GM10847 (cell line): Measurements from ENCODE around the gene NR1I3.
A peak's percentile ranks its signal among the peaks of the same experiment; 100 is the strongest.

ENCODE experiments used
- POLR2A ChIP-seq: IDR thresholded peaks from 2 replicates; pipeline ENCODE4 v1.6.1; 2011; ENCODE audit not compliant: insufficient read length; ENCODE audit errors: extremely low read depth

The NR1I3 gene

GRCh38 chr1:161201836-161202712 lies 35.9 kb downstream of the NR1I3 start, which contains the start of gene NDUFS2:
Gene NDUFS2, plus strand, starts transcription at chr1:161202367. Its CDS starts 19 bp downstream, at chr1:161202386.
- TF ChIP-seq POLR2A, result peak; percentile 83

- no peak for TF ChIP-seq POLR2A
These were observed 36.8 kb downstream of the NR1I3 start for GRCh38 chr1:161200992-161201835.

- no peak for TF ChIP-seq POLR2A
These were observed 37.5 kb downstream of the NR1I3 start for GRCh38 chr1:161200421-161200991.

GRCh38 chr1:161199506-161200139 lies 38.4 kb downstream of the NR1I3 start:
- no peak for TF ChIP-seq POLR2A

- no peak for TF ChIP-seq POLR2A
These were observed 39.0 kb downstream of the NR1I3 start, which contains the start of gene ADAMTS4 for GRCh38 chr1:161198897-161199431. Gene ADAMTS4, minus strand, starts transcription at chr1:161199054. Its CDS starts 427 bp downstream, at chr1:161198627.

GRCh38 chr1:161198194-161198896 lies 39.7 kb downstream of the NR1I3 start:
- no peak for TF ChIP-seq POLR2A

GRCh38 chr1:161197560-161198193 lies 40.3 kb downstream of the NR1I3 start:
- no peak for TF ChIP-seq POLR2A

- no peak for TF ChIP-seq POLR2A
These were observed 41.2 kb downstream of the NR1I3 start for GRCh38 chr1:161196521-161197451.

GRCh38 chr1:161196111-161196510 lies 41.9 kb downstream of the NR1I3 start:
- no peak for TF ChIP-seq POLR2A

GRCh38 chr1:161195171-161195570 lies 42.8 kb downstream of the NR1I3 start:
- no peak for TF ChIP-seq POLR2A

GRCh38 chr1:161193561-161194235 lies 44.3 kb downstream of the NR1I3 start:
- no peak for TF ChIP-seq POLR2A

- no peak for TF ChIP-seq POLR2A
These were observed 45.2 kb downstream of the NR1I3 start for GRCh38 chr1:161192476-161193465.
